GM12878 (cell line): ENCODE data around the gene CHIA. TPM values are rescaled to one million over a fixed set of nuclear protein-coding genes. Genes with fewer than 3 reads are reported as not detected.
"Not testable (repeated sequence)": the region's sequence is repeated elsewhere in the genome, so short reads cannot be mapped to it uniquely, and the experiment has no call there.

ENCODE experiments used
- ATAC-seq: fragments of 200-7000 bp; cut with Tn5 transposase; 3 replicates; pipeline ENCODE4 v1.9.1; 2020; ENCODE audit warnings: mild to moderate bottlenecking, moderate library complexity
- BruUV-seq: library from RNA; stranded (reverse); fragments of 400-500 nt; replicated peaks from 2 replicates; lab custom pipeline; 2021; lab: Mats Ljungman, UMichigan
- CTCF ChIA-PET: fragments of 300-600 bp; sonication (Branson Sonifier 250); formaldehyde crosslinking; extraction: SDS; loops from one replicate; lab custom pipeline; 2021; ENCODE audit warnings: inconsistent platforms; lab: Yijun Ruan, JAX
- POLR2A ChIA-PET: fragments of 350-600 bp; formaldehyde crosslinking; extraction: SDS; loops from one replicate; lab custom pipeline; 2021; ENCODE audit warnings: inconsistent platforms; lab: Charles Lee
- RAD21 ChIA-PET: fragments of 300-600 bp; sonication (Branson Sonifier 250); formaldehyde crosslinking; loops from one replicate; lab custom pipeline; 2023; ENCODE audit warnings: antibody characterized with exemption; ENCODE audit not compliant: unreplicated experiment; lab: Charles Lee
- SMC1A ChIA-PET: fragments of 300-600 bp; sonication (Branson Sonifier 250); formaldehyde crosslinking; loops from one replicate; lab custom pipeline; 2023; ENCODE audit not compliant: unreplicated experiment, uncharacterized antibody; lab: Charles Lee
- DNase-seq: peaks from one replicate; pipeline ENCODE4 v3.0.0-alpha.2; 2011; ENCODE audit warnings: low read depth, low spot score
- FAIRE-seq: peaks from 3 replicates; lab custom pipeline; 2011; peaks lifted over from hg19 to GRCh38; lab: Jason Lieb, UNC
- H2AFZ ChIP-seq: 2 replicates; pipeline ENCODE4 v1.6.0; 2011; ENCODE audit warnings: low read depth, low read length, control low read depth; ENCODE audit not compliant: control insufficient read depth
- H3K27ac ChIP-seq: 2 replicates; pipeline ENCODE4 v1.5.1; 2011; ENCODE audit warnings: control low read depth; ENCODE audit not compliant: control insufficient read depth, insufficient read depth
- H3K27me3 ChIP-seq, 2 experiments: replicated peaks in 1 of 2; 2 replicates each; pipeline versions ENCODE4 v1.6.0 to v1.6.1; 2011; ENCODE audit warnings: low read length in 1 of 2; ENCODE audit not compliant: control insufficient read depth in 2 of 2, insufficient read depth in 2 of 2
- H3K36me3 ChIP-seq, 2 experiments: 2 replicates each; pipeline ENCODE4 v1.5.1; 2011; ENCODE audit warnings: low read length in 1 of 2; ENCODE audit not compliant: control insufficient read depth in 2 of 2, insufficient read depth in 2 of 2
- H3K4me1 ChIP-seq: 2 replicates; pipeline ENCODE4 v1.6.1; 2011; ENCODE audit warnings: mild to moderate bottlenecking, low read length, moderate library complexity, mixed read lengths; ENCODE audit not compliant: control insufficient read depth, insufficient read depth
- H3K4me2 ChIP-seq: 2 replicates; pipeline ENCODE4 v1.6.0; 2011; ENCODE audit warnings: control low read depth; ENCODE audit not compliant: control insufficient read depth, insufficient read depth
- H3K4me3 ChIP-seq: fragments of 200-600 bp; sonication (generic); 2 replicates; pipeline ENCODE4 v1.5.1; 2016
- H3K79me2 ChIP-seq: 2 replicates; pipeline ENCODE4 v1.6.0; 2011; ENCODE audit warnings: low read length; ENCODE audit not compliant: control insufficient read depth, insufficient read depth
- H3K9ac ChIP-seq: 2 replicates; pipeline ENCODE4 v1.8.0; 2011; ENCODE audit warnings: low read length, control low read depth, mixed read lengths; ENCODE audit not compliant: control insufficient read depth, insufficient read depth
- H3K9me3 ChIP-seq: replicated peaks from 3 replicates; pipeline ENCODE4 v1.5.1; 2011; ENCODE audit warnings: mild to moderate bottlenecking, low read length; ENCODE audit not compliant: control insufficient read depth, insufficient read depth
- H4K20me1 ChIP-seq: 2 replicates; pipeline ENCODE4 v1.6.0; 2011; ENCODE audit not compliant: control insufficient read depth, insufficient read depth
- CEBPB ChIP-seq, 2 experiments: fragments of 150-350 bp in 1 of 2; IDR thresholded peaks; 2 replicates each; pipeline ENCODE4 v1.6.1; 2012 to 2014; ENCODE audit warnings: low read depth in 2 of 2, low read length in 2 of 2, borderline replicate concordance in 1 of 2, inconsistent platforms in 1 of 2
- EGR1 ChIP-seq, 2 experiments: IDR thresholded peaks; 1 replicate in 1 of 2; 2 replicates in 1 of 2; pipeline ENCODE4 v1.6.1; 2011 to 2012; ENCODE audit warnings: low read depth in 2 of 2, low read length in 2 of 2, borderline replicate concordance in 1 of 2, mild to moderate bottlenecking in 1 of 2, moderate library complexity in 1 of 2
- GATAD2B ChIP-seq: fragments of 450-650 bp; conservative IDR thresholded peaks from 2 replicates; pipeline ENCODE4 v1.6.1; 2017; ENCODE audit warnings: low read depth, mild to moderate bottlenecking, moderate library complexity
- NR2C2 ChIP-seq: IDR thresholded peaks from 2 replicates; pipeline ENCODE4 v1.6.1; 2011; ENCODE audit warnings: borderline replicate concordance, low read depth; ENCODE audit not compliant: control insufficient read depth, insufficient read length
- PAX8 ChIP-seq: fragments of 450-650 bp; IDR thresholded peaks from 2 replicates; pipeline ENCODE4 v1.6.1; 2017; ENCODE audit warnings: mild to moderate bottlenecking, moderate library complexity
- POLR2A ChIP-seq: IDR thresholded peaks from 2 replicates; pipeline ENCODE4 v1.6.1; 2011; ENCODE audit warnings: low read depth, mild to moderate bottlenecking, low read length
- SP1 ChIP-seq: IDR thresholded peaks from one replicate; pipeline ENCODE4 v1.6.1; 2011; ENCODE audit warnings: low read depth, low read length
- SREBF2 ChIP-seq: IDR thresholded peaks from 2 replicates; pipeline ENCODE4 v1.6.1; 2012; ENCODE audit warnings: mild to moderate bottlenecking, low read length
- STAT1 ChIP-seq: fragments of 450-650 bp; conservative IDR thresholded peaks from 2 replicates; pipeline ENCODE4 v1.6.1; 2014; ENCODE audit warnings: antibody characterized with exemption, mild to moderate bottlenecking
- YY1 ChIP-seq: IDR thresholded peaks from 2 replicates; pipeline ENCODE4 v1.6.1; 2011; ENCODE audit warnings: low read depth, mild to moderate bottlenecking, low read length
- ZNF622 ChIP-seq: fragments of 450-650 bp; IDR thresholded peaks from 2 replicates; pipeline ENCODE4 v1.6.1; 2017; ENCODE audit warnings: mild to moderate bottlenecking, inconsistent platforms
- ZZZ3 ChIP-seq: IDR thresholded peaks from 2 replicates; pipeline ENCODE4 v1.6.1; 2011; ENCODE audit warnings: low read depth; ENCODE audit not compliant: control insufficient read depth, insufficient read length
- WGBS: methylation state at CpG from one replicate; pipeline ENCODE4 v1.1.6; 2016; ENCODE audit warnings: low lambda C conversion rate; ENCODE audit not compliant: insufficient replicate concordance, insufficient coverage; ENCODE audit errors: missing lambda C conversion rate; 5-methylcytosine and 5-hydroxymethylcytosine counted together
- in situ Hi-C: fragments of 300-500 bp; cut with MboI; formaldehyde crosslinking; loops from 9 replicates; pipeline ENCODE4 v1.14.3; 2018; ENCODE audit warnings: mixed read lengths
- intact Hi-C: fragments of 100-400 bp; cut with micrococcal nuclease; formaldehyde crosslinking; loops from one replicate; pipeline ENCODE4 v1.14.2; 2022; ENCODE audit not compliant: unreplicated experiment
- polyA plus RNA-seq, 11 experiments: library from polyadenylated mRNA; depleted of rRNA in 4 of 11; unstranded in 6 of 11; stranded (reverse) in 5 of 11; fragments of >200 nt; fragmentation: Nextera tagmentation in 4 of 11; fragmentation: Illumina TruSeq in 1 of 11; extraction: Ambion mirVana in 4 of 11; extraction: Trizol in 1 of 11; gene quantifications; 1 replicate in 1 of 11; 2 replicates in 10 of 11; pipeline versions ENCODE4 v1.2.1 to v1.2.3, GENCODE V29; 2011 to 2016; ENCODE audit warnings: inconsistent platforms in 2 of 11, missing spikeins in 2 of 11, low read depth in 1 of 11
- total RNA-seq, 4 experiments: library from RNA; depleted of rRNA in 3 of 4; stranded (reverse); fragments of >200 nt in 3 of 4; fragmentation: Illumina TruSeq in 1 of 4; extraction: Trizol in 1 of 4; gene quantifications; 2 replicates each; pipeline versions ENCODE4 v1.2.1 to v1.2.3, GENCODE V29; 2013 to 2021
- TF ChIP-seq, protein P1 (sequence below): IDR thresholded peaks from 2 replicates; pipeline ENCODE4 v1.6.1; 2012; ENCODE audit warnings: low read length, inconsistent platforms
- TF ChIP-seq, protein P2 (sequence below): fragments of 450-650 bp; conservative IDR thresholded peaks from 2 replicates; pipeline ENCODE4 v1.6.1; 2017; ENCODE audit warnings: mild to moderate bottlenecking, moderate library complexity
- TF ChIP-seq, protein P3 (sequence below): IDR thresholded peaks from 2 replicates; pipeline ENCODE4 v1.6.1; 2012; ENCODE audit warnings: low read depth, low read length, improper control_type of control experiment

CHIA gene
- total and polyA plus RNA-seq, 10 of the 15 experiments (the other 5 are each of a cell fraction or from before 2014, with no cell fraction given), result 0.21 TPM; not detected in 9

DNA sequence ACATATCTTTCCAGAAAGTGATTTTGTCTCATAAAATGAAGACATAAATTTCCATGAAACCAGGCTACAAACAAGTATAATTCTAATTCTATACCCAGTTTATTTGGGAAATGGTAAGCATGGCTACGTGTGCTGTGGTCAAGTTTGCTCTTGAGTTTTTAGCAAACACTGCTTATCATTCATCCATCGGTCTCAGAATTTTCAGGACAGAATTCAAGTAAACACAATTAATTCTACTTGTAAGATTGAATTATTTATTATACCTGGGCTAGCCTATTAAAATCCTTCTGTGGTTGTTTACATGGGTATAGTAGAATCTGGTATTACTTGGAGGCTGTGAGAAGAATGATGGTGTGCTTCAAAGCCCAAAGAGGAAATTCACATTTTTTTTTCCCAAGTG lies 68.3 kb downstream of the CHIA start (continued):
- TF ChIP-seq, protein P1, sequence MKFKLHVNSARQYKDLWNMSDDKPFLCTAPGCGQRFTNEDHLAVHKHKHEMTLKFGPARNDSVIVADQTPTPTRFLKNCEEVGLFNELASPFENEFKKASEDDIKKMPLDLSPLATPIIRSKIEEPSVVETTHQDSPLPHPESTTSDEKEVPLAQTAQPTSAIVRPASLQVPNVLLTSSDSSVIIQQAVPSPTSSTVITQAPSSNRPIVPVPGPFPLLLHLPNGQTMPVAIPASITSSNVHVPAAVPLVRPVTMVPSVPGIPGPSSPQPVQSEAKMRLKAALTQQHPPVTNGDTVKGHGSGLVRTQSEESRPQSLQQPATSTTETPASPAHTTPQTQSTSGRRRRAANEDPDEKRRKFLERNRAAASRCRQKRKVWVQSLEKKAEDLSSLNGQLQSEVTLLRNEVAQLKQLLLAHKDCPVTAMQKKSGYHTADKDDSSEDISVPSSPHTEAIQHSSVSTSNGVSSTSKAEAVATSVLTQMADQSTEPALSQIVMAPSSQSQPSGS, result no peak
- TF ChIP-seq NR2C2, result no peak
- TF ChIP-seq, protein P2, sequence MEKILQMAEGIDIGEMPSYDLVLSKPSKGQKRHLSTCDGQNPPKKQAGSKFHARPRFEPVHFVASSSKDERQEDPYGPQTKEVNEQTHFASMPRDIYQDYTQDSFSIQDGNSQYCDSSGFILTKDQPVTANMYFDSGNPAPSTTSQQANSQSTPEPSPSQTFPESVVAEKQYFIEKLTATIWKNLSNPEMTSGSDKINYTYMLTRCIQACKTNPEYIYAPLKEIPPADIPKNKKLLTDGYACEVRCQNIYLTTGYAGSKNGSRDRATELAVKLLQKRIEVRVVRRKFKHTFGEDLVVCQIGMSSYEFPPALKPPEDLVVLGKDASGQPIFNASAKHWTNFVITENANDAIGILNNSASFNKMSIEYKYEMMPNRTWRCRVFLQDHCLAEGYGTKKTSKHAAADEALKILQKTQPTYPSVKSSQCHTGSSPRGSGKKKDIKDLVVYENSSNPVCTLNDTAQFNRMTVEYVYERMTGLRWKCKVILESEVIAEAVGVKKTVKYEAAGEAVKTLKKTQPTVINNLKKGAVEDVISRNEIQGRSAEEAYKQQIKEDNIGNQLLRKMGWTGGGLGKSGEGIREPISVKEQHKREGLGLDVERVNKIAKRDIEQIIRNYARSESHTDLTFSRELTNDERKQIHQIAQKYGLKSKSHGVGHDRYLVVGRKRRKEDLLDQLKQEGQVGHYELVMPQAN, result no peak

DNA sequence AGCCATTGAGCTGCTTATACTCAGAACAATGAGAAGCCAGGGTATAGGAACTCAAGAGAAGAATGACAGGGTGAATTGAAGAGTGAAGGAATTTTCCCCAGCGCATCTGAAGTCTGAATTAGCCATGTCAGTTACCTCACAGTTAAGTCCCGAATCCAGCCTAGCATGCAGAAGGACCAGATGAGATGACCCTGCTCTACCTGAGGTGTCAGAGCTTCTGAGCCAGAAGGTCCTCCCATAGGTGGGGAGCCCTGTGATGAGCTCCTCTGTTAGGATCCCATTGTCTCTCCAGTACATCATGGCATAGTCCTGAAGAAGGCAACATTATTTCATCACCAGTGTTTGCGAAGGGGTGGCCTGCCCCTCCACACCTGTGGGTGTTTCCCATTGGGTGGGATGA lies 68.7 kb downstream of the CHIA start:
- Histone ChIP-seq H3K4me2 (no peak overlapping the region), H3K9me3 (no peaks in the 10 kb centered on the region), H3K36me3 (no peaks in the 10 kb centered on the region), H3K4me1 (no peaks in the 10 kb centered on the region), H3K4me3 (no peak overlapping the region), H4K20me1 (no peaks in the 10 kb centered on the region)
- no peak for ATAC-seq
- intact Hi-C loops, result no loop called here
- SMC1A ChIA-PET, result no interaction called here
- TF ChIP-seq, protein P3, sequence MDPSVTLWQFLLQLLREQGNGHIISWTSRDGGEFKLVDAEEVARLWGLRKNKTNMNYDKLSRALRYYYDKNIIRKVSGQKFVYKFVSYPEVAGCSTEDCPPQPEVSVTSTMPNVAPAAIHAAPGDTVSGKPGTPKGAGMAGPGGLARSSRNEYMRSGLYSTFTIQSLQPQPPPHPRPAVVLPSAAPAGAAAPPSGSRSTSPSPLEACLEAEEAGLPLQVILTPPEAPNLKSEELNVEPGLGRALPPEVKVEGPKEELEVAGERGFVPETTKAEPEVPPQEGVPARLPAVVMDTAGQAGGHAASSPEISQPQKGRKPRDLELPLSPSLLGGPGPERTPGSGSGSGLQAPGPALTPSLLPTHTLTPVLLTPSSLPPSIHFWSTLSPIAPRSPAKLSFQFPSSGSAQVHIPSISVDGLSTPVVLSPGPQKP, result no peak
- TF ChIP-seq CEBPB (IDR thresholded peaks at IDR 0.05; ENCODE audit: borderline replicate concordance in 1 of 2, low read depth in 2 of 2, low read length in 2 of 2) (no peak), EGR1 (IDR thresholded peaks at IDR 0.05; ENCODE audit: borderline replicate concordance in 1 of 2, low read depth in 2 of 2, low read length in 2 of 2) (no peak), STAT1 (no peak), POLR2A (no peak), SREBF2 (no peak), YY1 (no peak), ZNF622 (no peak), SP1 (no peak), ZZZ3 (no peak), GATAD2B (no peak), PAX8 (no peak)
- TF ChIP-seq, all 136 proteins: peak for 0
- Histone ChIP-seq H3K27ac (no peak overlapping the region), H2AFZ (no peak overlapping the region), H3K79me2 (no peaks in the 10 kb centered on the region), H3K27me3 (no peaks in the 10 kb centered on the region), H3K9ac (no peak overlapping the region)
- DNase-seq, result no peak
- CTCF ChIA-PET, result no interaction called here
- 76% methylated on average over 3 of the region's 3 CpGs for WGBS
- RAD21 ChIA-PET, result no interaction called here
- no TSS peak for BruUV-seq
- no peak for FAIRE-seq
- in situ Hi-C loops, result no loop called here
- POLR2A ChIA-PET, result no interaction called here

DNA sequence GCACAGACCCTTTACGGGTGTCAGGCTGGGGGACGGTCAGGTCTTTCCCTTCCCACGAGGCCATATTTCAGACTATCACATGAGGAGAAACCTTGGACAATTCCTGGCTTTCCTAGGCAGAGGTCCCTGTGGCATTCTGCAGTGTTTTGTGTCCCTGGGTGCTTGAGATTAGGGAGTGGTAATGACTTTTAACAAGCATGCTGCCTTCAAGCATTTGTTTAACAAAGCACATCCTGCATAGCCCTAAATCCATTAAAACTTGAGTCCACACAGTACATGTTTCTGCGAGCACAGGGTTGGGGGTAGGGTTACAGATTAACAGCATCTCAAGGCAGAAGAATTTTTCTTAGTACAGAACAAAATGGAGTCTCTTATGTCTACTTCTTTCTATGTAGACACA lies 69.6 kb downstream of the CHIA start:
- H3K9me3 ChIP-seq, H4K20me1 ChIP-seq, H3K4me2 ChIP-seq, in situ Hi-C loops, POLR2A ChIA-PET, H3K27ac ChIP-seq, FAIRE-seq, RAD21 ChIA-PET, intact Hi-C loops, H3K4me1 ChIP-seq, H3K79me2 ChIP-seq, DNase-seq, H3K36me3 ChIP-seq, H3K27me3 ChIP-seq, H3K9ac ChIP-seq, H2AFZ ChIP-seq, ATAC-seq, H3K4me3 ChIP-seq, BruUV-seq: not testable (repeated sequence)
- SMC1A ChIA-PET, result interaction anchor here (0.6 kb wide), 1 partner anchor 233 kb away, joined by 3 read pairs; no protein-coding TSS in a partner anchor
- WGBS, result 26% methylated on average over 4 of the region's 4 CpGs
- CTCF ChIA-PET, result interaction anchor here (0.6 kb wide), 1 partner anchor 439 kb away, joined by 4 read pairs; no protein-coding TSS in a partner anchor
